Peyer's patch (tissue), 4 donors: ENCODE measurements around the gene TMEM63B. TPM values are rescaled to one million over a fixed set of nuclear protein-coding genes. Genes with fewer than 3 reads are reported as not detected.

Experiments
- DNase-seq, 3 donors: peaks; one replicate each; pipeline ENCODE4 v3.0.0-alpha.2; 2017 to 2019
- H3K27ac ChIP-seq, 4 donors: fragments of 200-600 bp; sonication (generic); one replicate each; pipeline ENCODE4 v1.5.1; 2016 to 2019
- H3K27me3 ChIP-seq, 2 donors: fragments of 200-600 bp; sonication (generic); one replicate each; pipeline ENCODE4 v1.5.1; 2019
- H3K36me3 ChIP-seq, 3 donors: fragments of 200-600 bp; sonication (generic); one replicate each; pipeline ENCODE4 v1.5.1; 2016 to 2019
- H3K4me1 ChIP-seq, 4 donors: fragments of 200-600 bp; sonication (generic); one replicate each; pipeline ENCODE4 v1.5.1; 2016 to 2019
- H3K4me3 ChIP-seq, 4 donors: fragments of 200-600 bp; sonication (generic); 1 replicate in 3 of 4; 2 replicates in 1 of 4; pipeline ENCODE4 v1.5.1; 2016 to 2019; ENCODE audit warnings: mild to moderate bottlenecking in 1 of 4
- H3K9me3 ChIP-seq, 4 donors: fragments of 200-600 bp; sonication (generic); one replicate each; pipeline ENCODE4 v1.5.1; 2016 to 2019; ENCODE audit warnings: mild to moderate bottlenecking in 1 of 4
- POLR2A ChIP-seq, 2 donors: fragments of 450-650 bp; IDR thresholded peaks; one replicate each; pipeline ENCODE4 v1.5.1; 2017; ENCODE audit warnings: antibody characterized with exemption in 2 of 2, mild to moderate bottlenecking in 2 of 2, moderate library complexity in 2 of 2
- total RNA-seq, 4 donors: library from RNA; depleted of rRNA; stranded (reverse); fragments of >200 nt; gene quantifications; one replicate each; pipeline ENCODE4 v1.1.0, GENCODE V29; 2016
- TF ChIP-seq, protein P1 (sequence below), 6 experiments: fragments of 450-650 bp in 4 of 6; fragments of 200-600 bp in 2 of 6; sonication (generic) in 1 of 6; IDR thresholded peaks; one replicate each; pipeline ENCODE4 v1.5.1; 2017 to 2019; ENCODE audit warnings: antibody characterized with exemption in 6 of 6, mild to moderate bottlenecking in 3 of 6, moderate library complexity in 1 of 6

TMEM63B gene
- total RNA-seq, 4 donors from 2014 or later, result 56.9 to 92.1 (median 81.9) TPM

DNA sequence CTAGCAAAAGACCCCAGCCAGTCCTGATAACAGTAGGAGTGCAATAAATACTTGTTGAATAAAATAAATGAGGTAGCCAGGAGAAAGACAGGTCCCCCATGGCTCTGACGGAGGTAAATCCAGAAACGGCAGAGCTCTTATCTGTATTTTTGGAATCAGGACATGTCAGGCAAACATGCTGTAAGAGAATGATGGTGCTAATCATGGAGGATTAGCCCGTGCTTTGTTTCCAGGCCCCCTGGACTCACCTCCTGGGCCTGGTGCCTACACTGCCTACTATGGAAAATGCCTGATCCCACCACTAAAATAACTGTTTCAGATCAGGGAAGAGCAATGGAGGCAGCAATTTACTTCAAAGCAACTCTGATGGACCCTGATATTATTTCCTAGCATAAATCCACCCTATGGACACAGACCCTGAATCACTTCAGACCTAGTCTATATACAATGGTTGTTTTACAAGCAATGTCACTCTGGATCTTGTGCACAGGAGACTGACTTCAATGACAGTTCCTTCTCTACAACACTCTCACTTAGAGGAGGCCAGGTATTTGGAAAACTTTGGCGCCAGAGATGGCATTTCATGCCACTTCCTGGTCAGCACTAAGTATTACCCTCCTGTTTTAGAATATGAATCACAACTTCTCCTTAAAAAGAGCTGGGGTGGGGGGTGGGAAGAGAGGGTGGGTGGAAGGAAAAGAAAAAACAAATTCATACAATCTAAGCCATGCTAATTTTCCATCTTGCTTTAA lies 6.5 kb upstream of the TMEM63B start:
- no peak for DNase-seq
- TF ChIP-seq POLR2A (IDR thresholded peaks at IDR 0.05), result no peak
- H3K36me3 ChIP-seq, result no peaks in the 10 kb centered on the region
- peaks cover 0 to 65% (median under 1%) of the 10 kb centered on the region in 4 donors for H3K4me1 ChIP-seq
- H3K9me3 ChIP-seq, result no peaks in the 10 kb centered on the region
- no peak overlapping the region for H3K27ac ChIP-seq
- H3K4me3 ChIP-seq, result no peak overlapping the region
- H3K27me3 ChIP-seq, result no peaks in the 10 kb centered on the region

DNA sequence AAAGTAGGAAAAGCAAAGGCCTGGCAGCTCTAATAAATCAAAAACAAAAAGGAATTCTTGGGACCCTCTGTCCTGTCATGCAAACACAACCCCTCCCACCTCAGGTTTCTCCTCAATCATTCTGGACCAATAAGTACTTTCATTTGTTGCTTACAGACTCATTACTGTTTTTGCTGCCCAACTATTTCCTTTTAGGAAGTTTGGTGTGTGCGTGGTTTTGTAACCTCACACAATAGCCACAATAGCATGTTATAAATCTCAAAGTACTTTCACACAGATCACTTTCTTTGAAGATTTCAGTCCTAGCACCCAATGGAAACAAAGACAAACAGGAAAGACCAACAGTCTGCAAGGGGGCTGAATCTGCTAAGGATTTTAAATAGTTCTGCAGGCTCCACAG lies 4.6 kb upstream of the TMEM63B start:
- no peaks in the 10 kb centered on the region for H3K27me3 ChIP-seq
- H3K27ac ChIP-seq, result peak overlapping the region in 1 of 4 donors; percentile 25
- peaks cover 0 to 59% (median 4%) of the 10 kb centered on the region in 4 donors for H3K4me1 ChIP-seq
- no peak overlapping the region for H3K4me3 ChIP-seq
- no peak for DNase-seq
- no peaks in the 10 kb centered on the region for H3K9me3 ChIP-seq
- TF ChIP-seq POLR2A (IDR thresholded peaks at IDR 0.05), result no peak
- TF ChIP-seq, protein P1, sequence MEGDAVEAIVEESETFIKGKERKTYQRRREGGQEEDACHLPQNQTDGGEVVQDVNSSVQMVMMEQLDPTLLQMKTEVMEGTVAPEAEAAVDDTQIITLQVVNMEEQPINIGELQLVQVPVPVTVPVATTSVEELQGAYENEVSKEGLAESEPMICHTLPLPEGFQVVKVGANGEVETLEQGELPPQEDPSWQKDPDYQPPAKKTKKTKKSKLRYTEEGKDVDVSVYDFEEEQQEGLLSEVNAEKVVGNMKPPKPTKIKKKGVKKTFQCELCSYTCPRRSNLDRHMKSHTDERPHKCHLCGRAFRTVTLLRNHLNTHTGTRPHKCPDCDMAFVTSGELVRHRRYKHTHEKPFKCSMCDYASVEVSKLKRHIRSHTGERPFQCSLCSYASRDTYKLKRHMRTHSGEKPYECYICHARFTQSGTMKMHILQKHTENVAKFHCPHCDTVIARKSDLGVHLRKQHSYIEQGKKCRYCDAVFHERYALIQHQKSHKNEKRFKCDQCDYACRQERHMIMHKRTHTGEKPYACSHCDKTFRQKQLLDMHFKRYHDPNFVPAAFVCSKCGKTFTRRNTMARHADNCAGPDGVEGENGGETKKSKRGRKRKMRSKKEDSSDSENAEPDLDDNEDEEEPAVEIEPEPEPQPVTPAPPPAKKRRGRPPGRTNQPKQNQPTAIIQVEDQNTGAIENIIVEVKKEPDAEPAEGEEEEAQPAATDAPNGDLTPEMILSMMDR (IDR thresholded peaks at IDR 0.05), result no peak
- H3K36me3 ChIP-seq, result no peaks in the 10 kb centered on the region

DNA sequence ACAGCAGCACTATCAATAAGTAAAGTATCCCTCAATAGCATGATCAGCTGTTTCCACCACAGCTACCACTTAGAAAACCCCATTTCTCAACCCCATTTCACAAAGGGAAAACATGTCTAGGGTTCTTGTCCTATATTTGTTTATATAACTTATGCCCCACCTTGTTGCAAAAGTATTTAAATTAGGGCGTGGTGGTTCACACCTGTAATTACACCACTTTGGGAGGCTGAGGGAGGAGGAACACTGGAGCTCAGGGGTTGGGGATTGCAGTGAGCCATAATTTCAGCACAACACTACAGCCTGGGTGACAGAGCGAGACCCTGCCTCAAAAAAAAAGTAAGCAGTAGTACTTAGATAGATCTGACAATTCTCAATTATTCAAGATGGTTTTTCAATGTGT lies 3.8 kb upstream of the TMEM63B start:
- Histone ChIP-seq H3K27ac (peak overlapping the region in 1 of 4 donors; percentile 25), H3K4me3 (no peak overlapping the region), H3K27me3 (no peaks in the 10 kb centered on the region), H3K4me1 (peaks cover 4 to 64% (median 7%) of the 10 kb centered on the region in 4 donors), H3K36me3 (no peaks in the 10 kb centered on the region), H3K9me3 (no peaks in the 10 kb centered on the region)
- TF ChIP-seq, protein P1 (IDR thresholded peaks at IDR 0.05), result no peak
- TF ChIP-seq POLR2A (IDR thresholded peaks at IDR 0.05), result no peak
- no peak for DNase-seq

DNA sequence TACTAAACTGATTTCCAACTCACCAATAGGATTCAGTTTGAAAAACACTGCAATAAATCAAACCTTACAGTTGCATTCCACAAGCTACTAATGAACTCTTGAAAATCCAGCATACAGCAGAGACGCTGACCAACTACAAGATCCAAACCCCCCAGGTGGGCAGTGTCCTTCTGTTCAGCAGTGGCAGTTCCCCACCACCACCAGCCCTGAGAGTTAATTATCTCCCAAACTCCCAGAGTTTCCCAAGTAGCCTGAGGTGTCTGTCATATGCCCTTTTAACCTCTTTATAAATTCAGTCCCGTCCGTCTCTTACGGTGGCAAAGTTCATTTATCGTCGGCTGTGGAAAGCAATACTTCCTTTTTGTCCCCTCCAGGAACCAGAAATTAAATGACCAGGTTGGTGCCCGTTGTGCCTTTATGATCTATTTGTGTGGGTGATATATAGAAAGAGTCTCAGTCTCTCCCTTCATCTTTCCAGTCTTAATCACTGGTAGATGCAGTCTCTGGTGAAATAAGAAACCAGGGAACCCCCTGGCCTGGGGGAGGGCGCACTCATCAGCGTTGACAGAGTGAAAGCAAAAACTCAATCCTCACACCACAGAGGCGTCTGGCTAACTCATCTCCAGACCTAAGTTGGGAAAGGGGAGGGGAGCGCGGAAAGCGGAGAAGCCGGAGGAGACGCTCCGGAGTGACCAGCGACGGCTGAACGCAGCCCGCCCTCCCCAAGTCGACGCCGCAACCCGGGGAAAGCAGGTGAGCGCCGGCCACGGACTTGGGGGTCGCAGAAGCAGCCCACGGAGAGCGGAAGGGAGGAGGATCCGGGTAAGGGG lies 819 bp upstream of the TMEM63B start:
- Histone ChIP-seq H3K27ac (peak overlapping the region; percentile 89 to 95 (median 92)), H3K9me3 (no peaks in the 10 kb centered on the region), H3K36me3 (no peaks in the 10 kb centered on the region), H3K4me1 (peaks cover 4 to 57% (median 9%) of the 10 kb centered on the region in 4 donors), H3K4me3 (peak overlapping the region; percentile 59 to 98 (median 84)), H3K27me3 (no peaks in the 10 kb centered on the region)
- TF ChIP-seq, protein P1 (IDR thresholded peaks at IDR 0.05), result no peak
- peak; percentile 53 to 60 for TF ChIP-seq POLR2A (IDR thresholded peaks at IDR 0.05)
- DNase-seq, result peak; percentile 55 to 69 (median 68)

DNA sequence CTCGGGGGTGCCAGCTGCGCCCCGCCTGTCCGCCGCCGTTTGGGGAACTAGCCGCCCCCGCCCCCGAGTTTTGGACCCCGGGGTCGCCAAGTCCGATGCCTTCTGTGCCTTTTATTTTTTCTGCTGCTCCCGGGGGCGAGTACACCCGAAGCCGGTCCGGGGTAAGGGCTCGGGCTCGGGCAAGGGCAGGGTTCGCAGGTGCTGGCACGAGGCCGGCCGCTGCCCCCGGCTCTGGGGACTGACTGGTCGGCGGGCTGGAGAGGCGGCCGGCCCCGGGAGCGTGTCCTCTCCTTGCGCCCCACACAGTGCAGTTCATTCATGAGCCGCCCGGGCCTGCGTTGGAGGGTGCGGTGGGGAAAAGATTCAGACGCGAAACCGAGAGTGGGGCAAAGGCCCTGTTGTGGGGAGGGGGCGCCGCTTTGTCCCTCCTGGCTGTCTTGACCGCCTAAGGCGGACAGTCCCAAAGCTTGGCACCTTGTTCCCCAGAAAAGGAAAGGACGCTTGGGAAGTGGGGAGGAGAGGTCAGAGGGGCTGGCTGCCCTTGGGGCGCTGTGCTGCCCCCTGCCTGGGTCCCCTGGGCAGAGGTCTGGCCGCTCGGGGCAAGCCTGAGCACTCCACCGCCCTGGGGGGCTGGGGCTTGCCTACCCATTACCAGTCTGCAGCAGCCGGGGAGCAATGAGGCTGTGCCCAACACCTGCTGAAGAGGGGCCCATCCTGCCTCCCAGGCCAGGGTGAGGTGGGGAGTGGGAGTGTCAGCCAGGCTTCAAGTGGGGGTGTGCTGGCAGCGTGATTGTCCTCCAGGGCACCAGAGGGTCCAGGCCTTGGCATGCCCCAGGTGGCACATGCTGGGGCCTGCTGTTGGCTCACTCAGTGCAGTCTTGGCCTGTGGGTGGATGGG lies 915 bp downstream of the TMEM63B start:
- H3K4me3 ChIP-seq, result peak overlapping the region; percentile 59 to 98 (median 84)
- H3K4me1 ChIP-seq, result peaks cover 5 to 59% (median 11%) of the 10 kb centered on the region in 4 donors
- H3K27ac ChIP-seq, result peak overlapping the region; percentile 89 to 95 (median 92)
- TF ChIP-seq POLR2A (IDR thresholded peaks at IDR 0.05), result no peak
- TF ChIP-seq, protein P1 (IDR thresholded peaks at IDR 0.05), result peak in 3 of 6 experiments; percentile 14 to 38 (median 35)
- H3K27me3 ChIP-seq, result no peaks in the 10 kb centered on the region
- H3K36me3 ChIP-seq, result no peaks in the 10 kb centered on the region
- DNase-seq, result peak; percentile 31 to 64 (median 58)
- H3K9me3 ChIP-seq, result no peaks in the 10 kb centered on the region
